ENCODE data around the gene HINFP. TPM values are rescaled to one million over a fixed set of nuclear protein-coding genes. Genes with fewer than 3 reads are reported as not detected.

The HINFP gene
- total and polyA plus RNA-seq, 2 of the 8 experiments (the other 6 are each of a cell fraction or from before 2014, with no cell fraction given), result 35.0 to 37.3 TPM

- Histone ChIP-seq H3K9me3 (ENCODE audit: insufficient read depth in 2 of 2, low read depth in 1 of 2, low read length in 1 of 2) (no peaks in the 10 kb centered on the region), H2BK120ac (replicated peaks; ENCODE audit: low read depth, low read length) (no peak overlapping the region), H4K20me1 (replicated peaks in 1 of 2; ENCODE audit: control insufficient read depth in 1 of 2, insufficient read depth in 2 of 2, low read length in 2 of 2) (no peaks in the 10 kb centered on the region), H3K79me2 (ENCODE audit: control insufficient read depth in 1 of 2, insufficient read depth in 2 of 2, low read length in 2 of 2) (no peaks in the 10 kb centered on the region), H4K91ac (replicated peaks; ENCODE audit: insufficient read length, low read length) (no peak overlapping the region), H3K18ac (ENCODE audit: extremely low read depth, low read length) (peak overlapping the region; percentile 83), H2AFZ (ENCODE audit: low read length) (0 out of 2 replicates have a peak overlapping the region, but pooled peaks have one; percentile 6), H3K9ac (replicated peaks in 1 of 4; ENCODE audit: extremely low read depth in 1 of 4, low read depth in 3 of 4, low read length in 3 of 4) (no peak overlapping the region), H2BK15ac (ENCODE audit: low read length) (peak overlapping the region; percentile 95), H3K23me2 (ENCODE audit: low read depth, low read length) (peaks cover 7% of the 10 kb centered on the region; the same call in 1 of the 2 replicates), H3K14ac (ENCODE audit: insufficient read length) (no peak overlapping the region), H2BK12ac (ENCODE audit: low read depth, low read length) (peak overlapping the region; percentile 80; the same call in 1 of the 2 replicates), H3K23ac (ENCODE audit: insufficient read length) (no peak overlapping the region), H4K8ac (ENCODE audit: extremely low read depth, insufficient read depth, low read length) (no peak overlapping the region), H3K56ac (replicated peaks; ENCODE audit: insufficient read length, low read depth, low read length) (no peak overlapping the region), H2AK5ac (ENCODE audit: low read depth, low read length) (no peak overlapping the region), H2BK5ac (ENCODE audit: low read depth, low read length) (peak overlapping the region; percentile 44; the same call in 1 of the 2 replicates), H3K4me1 (replicated peaks in 1 of 4; ENCODE audit: control insufficient read depth in 3 of 4, insufficient read depth in 4 of 4, low read length in 3 of 4) (peaks cover 0 to 4% (median 1%) of the 10 kb centered on the region in 4 experiments; a peak in 4 of 7 replicates), H3K27ac (ENCODE audit: low read depth, low read length) (no peak overlapping the region), H3K36me3 (ENCODE audit: control insufficient read depth in 2 of 4, insufficient read depth in 4 of 4, low read length in 3 of 4) (no peaks in the 10 kb centered on the region), H3K4ac (replicated peaks; ENCODE audit: insufficient read length, low read depth, low read length) (peak overlapping the region; percentile 74), H3K4me3 (ENCODE audit: extremely low read depth in 1 of 4, insufficient read depth in 2 of 4, low read depth in 3 of 4, low read length in 4 of 4) (no peak overlapping the region), H2BK20ac (ENCODE audit: low read length) (no peak overlapping the region), H3K27me3 (replicated peaks in 1 of 4; ENCODE audit: control insufficient read depth in 3 of 4, extremely low read depth in 1 of 4, insufficient read depth in 3 of 4, low read length in 3 of 4) (no peaks in the 10 kb centered on the region), H4K5ac (ENCODE audit: insufficient read length, low read depth, low read length) (no peak overlapping the region), H3K79me1 (ENCODE audit: low read depth, low read length) (no peaks in the 10 kb centered on the region), H3K4me2 (ENCODE audit: insufficient read depth in 1 of 2, low read depth in 2 of 2, low read length in 2 of 2) (no peak overlapping the region; a peak in 1 of 4 replicates)
- CTCF ChIA-PET (ENCODE audit: partially characterized antibody), result interaction anchor here (0.6 to 24.3 kb wide), 11 partner anchors 10 to 79 kb away, joined by 3 to 389 read pairs (median 3); partner anchors contain the start of gene ABCG4
- TF ChIP-seq RFX5 (IDR thresholded peaks at IDR 0.05; ENCODE audit: borderline replicate concordance, low read depth, low read length) (no peak), RBBP5 (IDR thresholded peaks at IDR 0.05; ENCODE audit: borderline replicate concordance, low read depth, low read length) (no peak), SP2 (IDR thresholded peaks at IDR 0.05; ENCODE audit: low read length) (no peak)
- 85% methylated on average over 8 of the region's 8 CpGs; no CpG with 5 or more reads in 1 of the 2 experiments for WGBS, 2 experiments (ENCODE audit: extremely low coverage in 1 of 2, insufficient coverage in 1 of 2, insufficient read length in 1 of 2, insufficient replicate concordance in 2 of 2, low coverage in 1 of 2, low lambda C conversion rate in 2 of 2, missing lambda C conversion rate in 1 of 2)
- FAIRE-seq (no peak), DNase-seq (ENCODE audit: low read depth in 1 of 2, low spot score in 2 of 2) (no peak)
- POLR2A ChIA-PET (ENCODE audit: partially characterized antibody), result interaction anchor here (0.8 to 6.3 kb wide), 4 partner anchors 9 to 74 kb away, joined by 3 to 58 read pairs (median 3); partner anchors contain the start of gene ABCG4
These were observed 45.1 kb downstream of the HINFP start for GRCh38 chr11:119166368-119167076.

Measured in H1 (cell line).